Dermis blood vessel endothelial cell (primary cell): Measurements from ENCODE around the gene MMP2. TPM values are rescaled to one million over a fixed set of nuclear protein-coding genes. Genes with fewer than 3 reads are reported as not detected.

Source experiments
- DNase-seq: peaks from one replicate; pipeline ENCODE4 v3.0.0; 2010
- total RNA-seq: library from RNA; depleted of rRNA; stranded (reverse); fragments of >200 nt; gene quantifications from 2 replicates; pipeline ENCODE4 v1.2.3, GENCODE V29; 2014

Gene MMP2
- total RNA-seq, 1 donor from 2014 or later: 16.7 TPM

DNA sequence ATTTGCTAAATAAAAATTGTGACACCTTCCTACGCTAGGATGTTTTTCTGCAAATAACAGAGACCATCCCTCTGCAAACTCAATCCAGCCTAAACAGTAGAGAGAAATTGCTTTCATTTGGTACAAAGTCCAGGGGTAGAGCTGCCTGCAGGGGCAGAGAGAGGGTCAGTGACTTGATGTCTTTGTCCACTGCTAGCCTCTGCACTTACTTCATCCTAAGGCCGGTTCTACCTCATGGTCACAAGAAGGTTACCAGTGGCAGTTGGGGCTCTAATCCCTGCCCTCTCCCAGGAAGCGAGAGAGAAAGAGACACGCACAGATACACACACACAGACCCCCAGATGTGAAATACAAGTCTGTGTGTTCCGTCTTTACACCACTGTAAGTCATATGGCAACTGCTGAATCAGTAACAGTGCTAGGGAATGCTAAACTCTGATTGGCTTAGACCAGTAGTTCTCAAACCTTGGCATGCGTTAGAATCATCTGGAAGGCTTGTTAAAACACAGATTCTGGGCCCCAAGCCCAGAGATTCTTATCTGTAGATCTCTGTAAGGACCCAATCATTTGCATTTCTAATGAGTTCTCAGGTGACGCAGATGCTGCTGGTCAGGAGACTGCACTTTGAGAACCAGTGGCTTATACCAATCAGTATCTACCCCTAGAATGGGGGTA, 16.8 kb downstream of the MMP2 start:
- DNase-seq: peak; percentile 36

DNA sequence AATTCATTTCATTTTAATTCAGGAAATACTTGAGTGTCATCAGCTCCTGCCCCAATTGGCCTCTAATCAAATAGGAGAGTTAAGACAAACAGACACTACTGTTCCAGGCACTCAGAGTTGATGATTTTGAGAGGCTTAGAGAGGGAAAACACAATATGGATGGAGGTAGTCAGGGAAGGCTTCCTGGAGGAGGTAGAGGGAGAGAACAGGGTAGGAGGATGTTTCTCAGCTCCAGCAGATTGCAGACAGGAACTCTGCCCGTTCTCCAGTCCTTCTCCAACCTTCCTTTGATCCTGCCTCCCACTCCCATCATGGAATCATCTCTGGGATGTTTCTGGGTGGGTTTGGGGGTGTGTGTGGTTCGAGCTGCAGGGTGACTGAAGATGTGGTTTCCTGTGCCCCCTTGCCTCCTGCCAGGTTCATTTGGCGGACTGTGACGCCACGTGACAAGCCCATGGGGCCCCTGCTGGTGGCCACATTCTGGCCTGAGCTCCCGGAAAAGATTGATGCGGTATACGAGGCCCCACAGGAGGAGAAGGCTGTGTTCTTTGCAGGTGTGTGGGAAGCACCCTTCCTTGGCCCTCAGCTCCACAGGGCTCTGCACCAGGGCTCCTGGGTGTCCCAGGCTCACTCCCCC, 17.6 kb downstream of the MMP2 start:
- no peak for DNase-seq

DNA sequence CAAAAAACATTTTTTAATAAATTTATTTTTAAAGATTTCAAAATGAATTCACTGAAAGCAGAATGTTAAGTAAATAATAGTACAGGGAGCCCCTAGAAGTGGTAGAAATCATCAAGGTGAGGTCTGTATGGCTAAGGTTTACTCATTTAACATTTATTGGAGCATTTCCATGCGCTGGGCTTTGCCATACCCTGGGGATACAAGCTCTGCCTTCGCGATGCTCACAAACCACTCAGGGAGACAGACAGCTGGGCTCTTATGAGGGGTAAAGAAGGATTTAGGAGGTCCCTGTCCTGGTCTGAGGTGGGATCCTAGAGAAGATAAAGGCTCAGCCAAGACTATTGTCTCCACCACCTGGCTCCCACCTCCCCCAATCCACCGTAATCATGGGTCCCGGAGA, 18.6 kb downstream of the MMP2 start:
- no peak for DNase-seq

DNA sequence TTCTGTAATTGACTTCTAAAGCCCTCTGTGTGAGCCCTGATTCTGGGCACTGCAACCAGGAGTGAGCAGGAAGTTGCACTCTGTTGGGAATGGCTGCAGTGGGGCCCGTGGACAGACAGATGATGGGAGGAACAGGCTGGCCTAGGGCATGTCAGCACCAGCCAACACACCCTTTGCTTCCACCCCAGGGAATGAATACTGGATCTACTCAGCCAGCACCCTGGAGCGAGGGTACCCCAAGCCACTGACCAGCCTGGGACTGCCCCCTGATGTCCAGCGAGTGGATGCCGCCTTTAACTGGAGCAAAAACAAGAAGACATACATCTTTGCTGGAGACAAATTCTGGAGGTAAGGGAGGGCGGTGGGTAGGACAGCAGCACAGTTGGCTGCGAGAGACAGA, 19.1 kb downstream of the MMP2 start:
- no peak for DNase-seq

DNA sequence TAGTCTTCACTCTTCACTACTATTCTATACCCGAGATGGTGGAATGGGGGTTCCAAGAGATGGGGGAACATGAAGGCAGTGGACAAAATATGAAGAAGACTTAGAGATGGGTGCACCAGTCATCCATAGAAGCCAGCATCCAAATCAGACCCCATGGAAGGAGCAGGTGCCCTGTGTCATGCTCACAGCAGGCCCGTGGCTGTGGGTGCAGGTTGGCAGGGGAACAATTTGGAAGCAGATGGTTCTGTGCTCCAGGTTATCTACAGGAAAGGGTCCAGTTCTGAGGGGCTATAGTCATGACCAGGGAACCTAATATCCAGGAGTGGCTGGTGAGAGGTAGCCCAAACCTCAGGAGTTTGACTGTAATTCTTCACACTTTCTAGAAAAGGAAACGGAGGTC, 20.3 kb downstream of the MMP2 start:
- peak; percentile 10 for DNase-seq

DNA sequence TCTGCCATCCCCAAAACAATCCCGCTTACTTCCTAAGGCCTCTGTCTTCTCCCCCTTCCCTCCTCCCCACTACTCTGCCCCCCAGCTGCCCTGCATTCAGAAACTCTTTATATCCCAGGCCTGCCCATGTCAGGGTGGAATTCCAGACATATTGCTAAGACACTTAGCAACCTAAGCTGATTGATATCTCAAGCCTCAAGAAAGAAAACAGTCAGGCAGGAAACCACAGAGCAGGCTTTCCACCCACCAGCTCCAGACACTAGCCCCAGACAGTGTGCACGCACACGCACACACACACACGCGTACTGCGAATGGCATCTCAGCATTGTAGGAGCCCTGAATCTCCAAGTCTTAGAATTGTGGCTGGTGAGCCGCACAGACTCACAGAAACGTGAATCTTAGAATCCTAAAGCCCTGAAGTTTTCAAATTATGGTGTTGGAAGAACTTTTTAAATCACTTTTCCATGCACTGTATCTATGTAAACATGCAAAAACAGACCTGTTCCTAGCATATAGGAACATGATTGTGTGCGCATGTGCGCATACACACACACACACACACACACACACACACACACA, 21.0 kb downstream of the MMP2 start:
- peak; percentile 96 for DNase-seq

DNA sequence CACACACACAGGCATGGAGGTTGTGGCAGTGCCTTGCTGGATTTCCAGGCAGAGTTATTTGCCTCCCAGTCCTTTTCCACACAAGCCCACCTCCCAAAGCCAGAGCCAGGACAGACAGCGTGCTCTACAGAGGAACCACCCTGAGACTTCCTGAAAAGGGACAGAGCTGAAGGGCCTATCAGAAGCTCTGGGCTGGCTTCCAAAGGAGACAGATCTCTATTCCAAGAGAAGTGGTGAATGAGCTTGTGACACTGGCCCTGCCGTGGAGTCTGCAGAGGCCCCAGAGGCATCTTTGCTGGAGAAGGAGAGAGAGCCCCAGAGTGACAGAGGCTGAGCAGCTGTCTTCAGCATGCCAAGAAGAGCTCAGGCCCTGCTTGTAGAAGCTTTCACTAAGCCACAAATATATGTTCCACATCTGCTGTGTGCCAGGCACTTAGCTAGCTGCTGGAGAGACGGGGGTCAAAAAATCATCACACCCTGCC, 21.6 kb downstream of the MMP2 start:
- peak; percentile 46 for DNase-seq

DNA sequence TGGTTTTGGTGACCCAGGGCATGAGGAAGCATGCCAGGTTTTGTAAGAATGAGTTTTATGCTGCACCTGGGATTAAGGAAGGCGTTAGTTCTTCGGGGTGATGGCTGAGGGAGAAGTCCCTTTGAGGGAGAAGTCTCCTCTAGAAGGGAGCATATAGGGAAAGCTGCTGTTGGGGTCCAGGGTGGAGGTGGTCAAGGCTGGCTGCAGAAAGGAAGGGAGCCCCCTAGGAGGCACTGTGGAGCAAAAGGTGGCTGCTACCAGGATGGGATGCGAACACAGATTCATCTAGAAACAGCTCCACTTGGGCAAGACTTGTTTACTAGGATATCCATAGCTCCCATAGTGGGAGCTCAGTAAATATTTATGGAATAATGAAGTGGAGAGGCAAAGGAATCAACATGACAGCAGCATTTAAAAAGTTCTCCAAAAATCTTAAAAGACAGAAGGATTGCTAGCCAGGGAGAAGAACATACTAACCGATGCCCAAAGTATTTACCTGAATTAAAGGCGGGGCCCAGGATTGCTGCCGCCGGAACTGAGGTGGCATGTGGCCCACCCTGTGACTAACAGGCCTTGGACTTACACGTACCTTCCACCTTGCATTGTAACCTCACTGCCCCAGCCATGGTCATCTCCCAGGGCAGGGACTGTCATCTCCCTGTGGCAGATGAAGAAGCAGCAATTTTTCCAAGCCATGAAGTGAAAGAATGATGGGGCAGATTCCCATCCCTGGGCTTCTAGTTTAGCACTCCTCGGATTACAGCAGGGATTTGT, 22.7 kb downstream of the MMP2 start:
- DNase-seq: peak; percentile 50

DNA sequence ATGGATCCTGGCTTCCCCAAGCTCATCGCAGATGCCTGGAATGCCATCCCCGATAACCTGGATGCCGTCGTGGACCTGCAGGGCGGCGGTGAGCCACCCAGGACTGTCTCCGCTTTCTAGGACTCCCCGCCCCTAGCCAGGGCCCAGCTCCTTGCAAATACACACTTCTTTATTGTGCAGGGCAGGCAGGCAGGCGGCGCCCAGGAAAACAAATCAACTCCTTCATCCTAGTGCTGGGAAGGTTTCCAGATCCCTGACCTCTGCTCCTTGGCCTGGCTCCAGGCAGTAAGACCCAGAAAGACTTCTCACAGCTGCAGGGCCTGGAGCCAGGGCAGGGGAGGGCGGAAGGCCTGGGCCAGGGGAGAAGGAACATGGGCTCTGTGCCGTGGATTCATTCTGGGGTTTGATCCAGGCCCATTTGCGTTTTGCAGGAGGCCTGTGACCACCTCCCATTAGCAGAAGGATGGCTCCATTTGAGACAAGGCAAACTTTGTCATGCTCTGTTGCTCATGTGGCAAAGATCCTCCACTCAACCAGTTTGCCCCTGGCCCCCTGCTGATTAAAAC, 23.9 kb downstream of the MMP2 start:
- peak; percentile 60 for DNase-seq

DNA sequence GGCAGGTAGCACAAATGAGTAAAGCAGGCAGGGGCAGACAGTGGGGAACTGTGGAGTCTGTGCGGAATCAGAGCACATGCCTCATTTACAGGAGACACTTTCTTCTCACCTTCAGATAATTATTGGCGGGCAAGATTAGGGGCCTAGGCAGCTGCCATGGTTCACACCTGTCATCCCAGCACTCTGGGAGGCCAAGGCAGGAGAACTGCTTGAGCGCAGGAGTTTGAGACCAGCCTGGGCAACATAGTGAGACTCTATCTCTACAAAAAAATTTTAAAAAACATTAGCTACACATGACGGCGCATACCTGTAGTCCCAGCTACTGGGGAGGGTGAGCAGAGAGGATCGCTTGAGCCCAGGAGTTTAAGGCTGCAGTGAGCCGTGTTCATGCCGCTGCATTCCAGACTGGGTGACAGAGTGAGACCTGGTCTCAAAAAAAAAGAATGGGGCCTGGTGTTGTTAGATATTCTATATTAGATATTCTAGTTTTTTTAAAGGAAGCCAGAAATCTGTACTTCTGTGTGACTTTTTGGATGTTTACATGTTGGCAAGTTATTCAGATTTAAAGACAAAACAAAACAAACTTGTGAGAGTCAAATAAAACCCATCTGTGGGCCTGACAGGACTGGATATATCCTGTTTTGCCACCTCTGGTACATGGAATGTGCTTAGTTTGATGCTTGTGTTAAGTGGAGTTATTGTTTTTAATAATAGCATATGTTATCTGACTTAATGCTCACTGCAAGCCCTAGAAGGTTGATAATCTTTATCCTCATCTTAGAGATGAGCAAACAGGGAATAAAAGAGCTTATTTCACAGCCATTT, 24.9 kb downstream of the MMP2 start:
- DNase-seq: peak; percentile 13

DNA sequence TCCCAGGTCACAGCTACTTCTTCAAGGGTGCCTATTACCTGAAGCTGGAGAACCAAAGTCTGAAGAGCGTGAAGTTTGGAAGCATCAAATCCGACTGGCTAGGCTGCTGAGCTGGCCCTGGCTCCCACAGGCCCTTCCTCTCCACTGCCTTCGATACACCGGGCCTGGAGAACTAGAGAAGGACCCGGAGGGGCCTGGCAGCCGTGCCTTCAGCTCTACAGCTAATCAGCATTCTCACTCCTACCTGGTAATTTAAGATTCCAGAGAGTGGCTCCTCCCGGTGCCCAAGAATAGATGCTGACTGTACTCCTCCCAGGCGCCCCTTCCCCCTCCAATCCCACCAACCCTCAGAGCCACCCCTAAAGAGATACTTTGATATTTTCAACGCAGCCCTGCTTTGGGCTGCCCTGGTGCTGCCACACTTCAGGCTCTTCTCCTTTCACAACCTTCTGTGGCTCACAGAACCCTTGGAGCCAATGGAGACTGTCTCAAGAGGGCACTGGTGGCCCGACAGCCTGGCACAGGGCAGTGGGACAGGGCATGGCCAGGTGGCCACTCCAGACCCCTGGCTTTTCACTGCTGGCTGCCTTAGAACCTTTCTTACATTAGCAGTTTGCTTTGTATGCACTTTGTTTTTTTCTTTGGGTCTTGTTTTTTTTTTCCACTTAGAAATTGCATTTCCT, 26.5 kb downstream of the MMP2 start:
- no peak for DNase-seq

DNA sequence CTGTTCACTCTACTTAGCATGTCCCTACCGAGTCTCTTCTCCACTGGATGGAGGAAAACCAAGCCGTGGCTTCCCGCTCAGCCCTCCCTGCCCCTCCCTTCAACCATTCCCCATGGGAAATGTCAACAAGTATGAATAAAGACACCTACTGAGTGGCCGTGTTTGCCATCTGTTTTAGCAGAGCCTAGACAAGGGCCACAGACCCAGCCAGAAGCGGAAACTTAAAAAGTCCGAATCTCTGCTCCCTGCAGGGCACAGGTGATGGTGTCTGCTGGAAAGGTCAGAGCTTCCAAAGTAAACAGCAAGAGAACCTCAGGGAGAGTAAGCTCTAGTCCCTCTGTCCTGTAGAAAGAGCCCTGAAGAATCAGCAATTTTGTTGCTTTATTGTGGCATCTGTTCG, 27.1 kb downstream of the MMP2 start:
- DNase-seq: no peak

DNA sequence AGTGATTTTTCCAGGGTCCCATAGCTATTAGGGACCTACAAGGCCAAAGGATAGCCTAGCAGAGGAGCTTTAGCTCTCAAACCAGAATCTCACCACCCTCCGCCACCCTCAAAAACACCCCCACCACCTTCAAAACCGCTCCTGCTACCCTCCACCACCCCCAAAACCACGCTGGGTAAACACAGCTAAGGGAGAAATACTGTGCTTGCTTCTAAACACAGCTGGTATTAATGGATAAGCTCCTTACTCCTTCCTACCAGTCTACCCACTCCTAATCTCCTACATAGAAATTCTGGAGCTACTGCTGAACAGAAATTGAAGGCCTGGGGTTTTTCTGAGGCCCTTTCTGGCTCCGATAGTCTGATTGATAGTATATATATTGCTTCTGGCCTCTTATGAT, 27.7 kb downstream of the MMP2 start:
- no peak for DNase-seq

DNA sequence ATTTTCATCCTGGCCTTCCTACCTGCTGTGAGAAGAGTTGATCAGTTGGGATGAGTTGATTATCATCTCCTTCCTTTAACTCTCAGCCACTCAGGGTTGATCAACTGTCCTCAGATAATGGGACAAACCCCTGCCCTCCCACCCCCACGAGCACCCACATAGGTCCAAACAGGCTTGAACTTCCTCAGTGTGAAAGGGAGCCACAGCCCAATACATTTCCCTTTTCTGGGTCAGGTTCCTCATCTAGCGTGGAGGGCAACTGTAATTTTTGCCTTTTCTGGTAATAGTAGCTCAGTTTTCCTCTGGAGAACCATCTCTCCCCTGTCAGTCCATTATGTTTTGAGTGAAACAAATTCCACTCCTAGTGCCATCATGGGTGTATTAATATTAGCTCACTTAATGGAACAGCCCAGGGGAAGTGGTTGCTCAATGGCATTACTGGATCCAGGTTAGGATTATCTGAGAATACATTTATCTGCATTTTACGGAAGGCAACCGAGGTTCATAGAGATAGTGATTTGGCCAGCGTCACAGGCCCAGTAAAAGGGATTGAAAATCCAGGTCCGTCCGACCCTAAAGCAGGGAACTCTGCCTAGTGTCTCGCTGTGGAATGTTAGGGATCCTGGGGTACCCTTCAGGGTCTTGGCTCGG, 29.4 kb downstream of the MMP2 start:
- no peak for DNase-seq

DNA sequence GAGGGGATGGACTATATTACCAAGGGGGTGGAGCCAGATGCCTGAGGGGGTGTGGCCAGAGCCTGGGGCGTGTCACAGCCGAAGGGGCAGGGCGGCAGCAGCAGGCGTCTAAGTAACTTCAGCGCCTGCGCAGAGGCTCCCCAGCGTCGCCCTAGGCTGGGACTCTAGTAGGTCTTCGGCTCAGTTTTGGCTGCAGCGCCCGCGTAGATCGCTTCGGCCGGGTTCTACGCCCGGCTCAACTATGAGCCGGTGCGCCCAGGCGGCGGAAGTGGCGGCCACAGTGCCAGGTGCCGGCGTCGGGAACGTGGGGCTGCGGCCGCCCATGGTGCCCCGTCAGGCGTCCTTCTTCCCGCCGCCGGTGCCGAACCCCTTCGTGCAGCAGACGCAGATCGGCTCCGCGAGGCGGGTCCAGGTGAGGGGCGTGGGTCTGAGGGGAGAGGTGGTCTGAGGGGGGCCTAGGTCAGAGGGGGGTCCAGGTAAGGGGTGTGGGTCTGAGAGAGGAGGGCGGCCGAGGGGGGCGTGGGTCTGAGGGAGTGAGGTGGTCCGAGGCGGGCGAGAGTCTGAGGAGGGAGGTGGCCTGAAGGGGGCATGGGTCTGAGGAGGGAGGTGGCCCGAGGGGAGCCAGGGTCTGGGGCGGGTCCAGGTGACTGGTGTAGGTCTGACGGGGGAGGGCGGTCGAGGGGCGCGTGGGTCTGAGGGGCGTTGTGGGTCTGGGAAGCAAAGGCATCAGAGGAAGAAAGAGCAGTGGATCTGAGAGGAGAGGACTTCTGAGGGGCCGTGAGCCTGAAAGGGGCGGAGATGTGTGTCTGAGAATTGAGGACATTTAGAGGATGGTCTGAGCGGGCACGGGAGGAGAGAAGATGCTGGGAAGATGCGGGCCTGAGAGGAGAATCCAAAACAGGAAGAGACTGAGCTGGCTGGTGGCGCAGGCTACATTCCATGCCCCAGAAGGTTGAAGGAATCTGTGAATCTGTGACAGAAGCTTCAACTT, 30.2 kb downstream of the MMP2 start, which contains the start of gene LPCAT2:
Gene LPCAT2 (plus strand): TSS at position 132 of the 991 bp plus-strand sequence. CDS start 110 bp downstream, at position 242.
- DNase-seq: peak; percentile 94

DNA sequence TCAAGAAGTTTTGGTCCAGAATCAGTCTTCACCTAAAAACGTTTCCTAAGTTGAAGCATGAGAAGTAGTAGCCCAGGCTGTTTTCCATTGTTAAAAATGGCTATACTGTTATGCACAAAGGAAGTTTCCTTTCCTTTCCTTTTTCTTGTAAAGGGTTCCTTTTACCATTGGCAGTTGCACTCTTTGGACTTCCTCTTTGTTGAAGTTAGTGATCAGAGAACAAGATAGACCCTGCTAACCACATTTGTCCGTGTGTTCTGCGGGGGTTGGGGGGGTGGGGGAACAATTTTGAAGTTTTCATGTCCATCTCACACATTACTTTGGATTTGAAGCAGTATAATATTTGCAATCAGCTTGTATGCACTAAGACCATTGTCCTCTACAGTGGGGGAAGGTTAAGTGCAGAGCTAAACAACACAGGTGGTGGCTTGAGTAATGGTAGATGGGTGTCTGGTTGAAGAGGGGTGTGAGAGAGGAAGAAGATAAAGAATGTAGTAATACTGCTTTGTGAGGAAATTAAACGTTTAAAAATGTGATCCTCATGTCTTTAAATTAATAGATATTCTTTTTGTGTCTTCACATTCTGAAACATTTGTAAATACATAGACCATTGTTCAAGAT, 31.3 kb downstream of the MMP2 start:
- DNase-seq: peak; percentile 47

DNA sequence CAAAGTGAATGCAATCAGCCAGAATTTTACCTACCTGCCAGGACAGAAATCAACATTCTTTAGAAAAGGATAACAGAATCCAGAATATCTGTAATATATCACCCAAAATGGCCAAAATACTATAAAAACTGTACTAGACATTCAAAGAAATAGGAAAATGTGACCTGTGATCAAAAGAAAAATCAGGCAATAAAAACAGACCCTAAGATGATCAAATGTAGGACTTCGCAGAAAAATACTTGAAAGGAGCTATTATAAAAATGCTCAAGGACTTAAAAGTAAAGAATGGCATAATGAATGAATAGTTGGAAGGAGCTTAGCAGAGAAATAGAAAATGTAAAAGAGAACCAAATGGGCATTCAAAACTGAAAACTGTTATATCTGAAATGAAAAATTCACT, 33.9 kb downstream of the MMP2 start:
- DNase-seq: no peak

DNA sequence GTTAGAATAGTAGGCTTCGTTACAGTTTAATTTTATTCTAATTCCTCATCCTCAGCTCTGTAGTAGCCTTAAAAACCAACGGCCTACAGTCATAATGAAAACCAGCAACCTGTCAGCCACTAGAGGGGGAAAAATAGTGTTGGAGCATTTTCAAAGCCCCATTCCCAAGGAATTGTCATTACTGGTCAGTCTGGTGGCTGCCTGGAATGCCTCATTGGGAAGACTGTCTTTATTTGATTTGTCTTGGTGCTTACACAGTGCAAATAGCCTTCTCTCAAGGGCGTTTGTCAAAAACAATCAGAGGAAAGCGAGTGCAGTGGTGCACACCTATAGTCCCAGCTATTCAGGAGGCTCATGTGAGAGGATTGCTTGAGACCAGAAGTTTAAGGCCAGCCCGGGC, 34.6 kb downstream of the MMP2 start:
- DNase-seq: no peak

DNA sequence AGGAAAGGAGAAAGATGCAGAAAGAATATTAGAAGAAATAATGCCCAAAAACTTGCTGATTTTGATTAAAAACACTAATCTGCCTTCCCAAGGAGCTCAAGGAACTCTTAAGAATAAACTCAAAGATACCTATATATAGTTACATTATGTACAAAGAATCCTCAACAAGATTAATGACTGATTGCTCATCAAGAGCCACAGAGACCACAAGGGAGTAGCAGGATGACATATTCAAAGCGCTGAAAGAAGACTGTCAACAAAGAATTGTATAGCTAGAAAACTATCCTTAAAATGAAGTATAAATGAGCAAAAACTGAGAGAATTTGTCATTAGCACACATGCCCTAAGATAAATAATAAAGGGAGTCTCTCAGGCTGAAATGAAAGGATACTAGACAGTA, 36.1 kb downstream of the MMP2 start:
- no peak for DNase-seq
